GM19043 (cell line): ENCODE measurements around the gene RAB3B.
A peak's percentile ranks its signal among the peaks of the same experiment; 100 is the strongest.
"Not testable (repeated sequence)": the region's sequence is repeated elsewhere in the genome, so short reads cannot be mapped to it uniquely, and the experiment has no call there.

Source experiments
- ATAC-seq: cut with Tn5 transposase; IDR thresholded peaks from one replicate; pipeline ENCODE4 v1.9.1; 2021; ENCODE audit warnings: low read depth; ENCODE audit not compliant: unreplicated experiment

The RAB3B gene, protein sequence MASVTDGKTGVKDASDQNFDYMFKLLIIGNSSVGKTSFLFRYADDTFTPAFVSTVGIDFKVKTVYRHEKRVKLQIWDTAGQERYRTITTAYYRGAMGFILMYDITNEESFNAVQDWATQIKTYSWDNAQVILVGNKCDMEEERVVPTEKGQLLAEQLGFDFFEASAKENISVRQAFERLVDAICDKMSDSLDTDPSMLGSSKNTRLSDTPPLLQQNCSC

GRCh38 chr1:51990478-51990965 is at the start of gene RAB3B:
TSS of gene RAB3B (minus strand) at chr1:51990700. CDS start at chr1:51977117, 13,583 bp downstream.
- peak; percentile 93 for ATAC-seq

DNA sequence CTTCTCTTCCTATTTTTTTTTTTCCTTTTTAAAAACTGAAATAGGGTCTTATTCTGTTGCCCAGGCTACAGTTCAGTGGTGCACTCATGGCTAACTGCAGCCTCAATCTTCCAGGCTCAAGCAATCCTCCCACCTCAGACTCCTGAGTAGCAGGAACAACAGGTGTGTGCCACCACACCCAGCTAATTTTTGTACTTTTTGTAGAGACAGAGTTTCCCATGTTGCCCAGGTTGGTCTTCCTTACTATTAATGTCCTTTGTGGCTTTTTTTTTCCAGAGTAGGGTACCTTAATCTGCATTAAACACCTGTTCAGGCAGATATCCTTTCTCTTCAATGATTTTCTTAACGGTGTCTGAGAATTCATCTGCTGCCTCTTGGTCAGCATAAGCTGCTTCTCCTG is 47.4 kb upstream of the RAB3B start:
- no peak for ATAC-seq

- ATAC-seq, result no peak
Measured at GRCh38 chr1:52037402-52037814, 46.9 kb upstream of the RAB3B start.

DNA sequence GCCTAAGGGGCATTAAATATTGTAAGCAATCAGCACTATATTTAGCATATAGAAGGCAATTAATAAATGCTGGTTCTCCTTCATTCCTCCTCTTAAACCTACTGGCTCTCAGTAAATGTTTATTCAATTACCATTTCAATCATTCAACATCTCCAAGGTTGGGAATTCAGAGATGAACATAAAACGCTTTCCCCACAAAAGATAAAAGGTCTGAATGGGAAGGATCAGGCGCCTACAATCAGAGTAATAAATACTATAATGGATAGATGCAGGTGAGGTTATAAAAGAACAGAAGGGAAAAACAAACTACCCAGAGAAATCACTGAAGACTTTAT is 43.5 kb upstream of the RAB3B start:
- no peak for ATAC-seq

GRCh38 chr1:52033190-52034049 is 42.9 kb upstream of the RAB3B start, which contains the start of gene KTI12:
TSS of gene KTI12 (minus strand) at chr1:52033810. CDS start at chr1:52033761, 49 bp downstream.
- ATAC-seq, result peak; percentile 88

GRCh38 chr1:52032785-52033131 is 42.3 kb upstream of the RAB3B start:
- peak; percentile 43 for ATAC-seq

- ATAC-seq, result no peak
Measured at GRCh38 chr1:52032124-52032784, 41.8 kb upstream of the RAB3B start.

- ATAC-seq, result not testable (repeated sequence)
Measured at GRCh38 chr1:52028839-52029238, 38.3 kb upstream of the RAB3B start.

GRCh38 chr1:52028328-52028727 is 37.8 kb upstream of the RAB3B start:
- ATAC-seq, result no peak

DNA sequence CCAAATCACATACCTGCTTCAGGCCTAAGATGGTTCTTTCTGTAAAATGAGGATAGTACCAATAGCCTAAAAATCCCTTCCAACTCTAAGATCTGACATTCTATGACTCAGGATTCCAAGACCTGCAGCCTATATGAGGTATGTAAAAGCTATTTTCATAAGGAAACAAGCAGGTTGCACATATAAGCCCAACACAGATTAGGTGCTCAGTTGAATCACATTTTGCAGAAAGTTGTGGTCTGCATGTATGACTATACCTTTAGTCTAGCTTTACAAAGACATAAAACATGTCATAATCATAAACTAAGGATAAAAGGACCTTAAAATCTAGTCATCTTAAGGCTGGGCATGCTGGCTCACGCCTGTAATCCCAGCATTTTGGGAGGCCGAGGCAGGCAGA is 35.8 kb upstream of the RAB3B start:
- no peak for ATAC-seq

DNA sequence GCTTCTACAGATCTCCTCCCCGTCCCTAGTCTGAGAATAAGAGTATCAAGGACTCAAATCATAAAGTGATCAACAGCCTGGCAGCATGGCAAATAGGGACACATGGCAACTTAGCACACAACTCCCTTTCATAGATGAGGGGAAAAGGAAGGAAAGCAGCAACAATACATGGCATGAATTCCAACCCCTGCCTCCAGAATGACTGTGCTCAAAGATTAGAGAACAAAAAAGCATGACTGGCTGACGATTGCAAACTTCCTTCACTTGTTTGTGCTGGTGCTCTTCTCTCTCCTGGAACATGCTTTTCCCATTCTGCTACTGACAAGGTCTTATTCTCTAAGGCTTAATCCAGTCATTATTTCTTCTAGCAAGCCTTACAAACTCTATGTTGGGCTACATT is 31.6 kb upstream of the RAB3B start:
- ATAC-seq, result no peak

GRCh38 chr1:52008071-52008809 is 17.7 kb upstream of the RAB3B start:
- ATAC-seq, result no peak

DNA sequence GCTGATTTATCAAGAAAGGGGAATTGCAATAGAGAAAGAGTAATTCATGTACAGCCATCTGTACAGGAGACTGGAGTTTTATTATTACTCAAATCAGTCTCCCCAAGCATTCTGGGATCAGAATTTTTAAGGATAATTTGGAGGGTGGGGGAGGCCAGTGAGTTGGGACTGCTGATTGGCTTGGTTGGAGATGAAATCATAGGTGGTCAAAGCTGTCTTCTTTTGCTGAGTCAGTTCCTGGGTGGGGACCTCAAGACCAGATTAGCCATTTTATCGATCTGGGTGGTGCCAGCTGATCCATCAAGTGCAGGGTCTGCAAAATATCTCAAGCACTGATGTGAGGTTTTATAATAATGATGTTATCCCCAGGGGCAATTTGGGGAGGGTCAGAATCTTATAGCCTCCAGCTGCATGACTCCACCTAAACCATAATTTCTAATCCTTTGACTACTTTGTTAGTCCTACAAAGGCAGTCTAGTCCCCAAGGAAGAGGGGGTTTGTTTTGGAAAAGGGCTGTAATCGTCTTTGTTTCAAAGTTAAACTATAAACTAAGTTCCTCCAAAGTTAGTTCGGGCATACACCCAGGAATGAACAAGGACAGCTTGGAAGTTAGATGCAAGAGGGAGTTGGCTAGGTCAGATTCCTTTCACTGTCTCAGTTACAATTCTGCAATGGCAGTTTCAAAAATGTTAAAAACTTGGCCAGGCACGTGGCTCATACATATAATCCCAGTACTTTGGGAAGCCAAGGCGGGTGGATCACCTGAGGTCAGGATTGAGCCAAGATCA is 16.9 kb upstream of the RAB3B start:
- no peak for ATAC-seq

- ATAC-seq, result not testable (repeated sequence)
Measured at GRCh38 chr1:52006081-52006553, 15.6 kb upstream of the RAB3B start.

GRCh38 chr1:52005548-52005947 is 15.0 kb upstream of the RAB3B start:
- ATAC-seq, result not testable (repeated sequence)

DNA sequence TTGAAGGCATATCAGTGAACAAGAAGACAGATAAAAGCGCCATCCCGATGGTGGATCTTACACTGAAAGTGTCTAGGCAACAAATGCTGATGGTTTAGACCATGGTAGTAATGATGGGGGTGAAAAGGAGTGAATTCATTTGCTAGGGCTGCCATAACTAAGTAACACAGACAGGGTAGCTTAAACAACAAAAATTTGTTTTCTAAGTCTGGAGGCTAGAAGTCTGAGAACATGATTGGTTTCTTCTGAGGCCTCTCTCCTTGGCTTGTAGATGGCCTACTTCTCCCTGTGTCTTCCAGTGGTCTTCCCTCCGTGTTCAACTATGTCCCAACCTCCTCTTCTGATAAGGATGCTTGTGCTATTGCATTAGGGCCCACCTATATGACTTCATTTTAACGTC is 13.4 kb upstream of the RAB3B start:
- ATAC-seq, result no peak

DNA sequence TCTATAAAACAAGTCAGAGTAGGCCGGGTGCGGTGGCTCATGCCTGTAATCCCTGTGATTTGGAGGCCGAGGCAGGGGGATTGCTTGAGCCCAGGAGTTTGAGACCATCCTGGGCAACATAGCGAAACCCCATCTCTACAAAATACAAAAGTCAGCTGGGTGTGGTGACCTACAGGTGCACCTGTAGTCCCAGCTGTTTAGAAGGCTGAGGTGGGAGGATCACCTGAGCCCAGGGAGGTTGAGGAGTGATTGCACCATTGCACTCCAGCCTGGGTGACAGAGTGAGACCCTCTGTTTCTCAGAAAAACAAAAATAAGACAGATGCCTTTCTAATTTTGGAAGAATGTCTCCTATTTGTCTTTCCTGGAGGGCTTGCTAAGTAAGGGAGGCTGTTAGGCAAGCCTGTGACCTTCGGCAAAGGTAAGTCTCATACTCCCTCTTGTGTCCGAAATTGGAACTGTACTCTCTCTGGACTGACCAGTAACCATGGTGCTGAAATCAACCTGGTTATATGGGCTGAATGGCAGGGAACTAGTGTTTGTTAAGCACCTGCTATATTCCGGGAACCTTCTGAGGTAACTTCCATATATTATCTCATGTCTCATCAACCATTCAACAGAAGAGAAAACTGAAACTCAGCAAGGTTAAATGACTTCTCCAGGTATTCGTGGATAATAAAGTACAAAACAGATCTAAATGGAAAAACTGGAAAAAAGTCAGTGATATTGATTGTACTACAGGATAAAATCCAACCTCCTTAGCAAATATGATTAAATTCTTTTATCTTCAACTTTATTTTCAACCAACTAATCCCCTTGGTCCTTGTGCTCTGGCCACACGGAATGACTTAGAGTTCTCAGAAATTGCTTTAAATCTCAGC is 11.8 kb upstream of the RAB3B start:
- ATAC-seq, result no peak

GRCh38 chr1:51998701-51999100 is 8.2 kb upstream of the RAB3B start:
- ATAC-seq, result no peak

GRCh38 chr1:51997974-51998382 is 7.5 kb upstream of the RAB3B start:
- ATAC-seq, result no peak
